Daoy (cell line): ENCODE measurements around the gene SLC12A3. TPM values are rescaled to one million over a fixed set of nuclear protein-coding genes. Genes with fewer than 3 reads are reported as not detected.

Experiments
- total RNA-seq: library from RNA; depleted of rRNA; stranded (reverse); fragments of >200 nt; shearing (Covaris generic); gene quantifications from 2 replicates; pipeline ENCODE4 v1.2.3, GENCODE V29; 2014; rRNA removed

The SLC12A3 gene
- total RNA-seq, 1 experiment from 2014 or later = not detected

Other genes with a start within 250 kb of the SLC12A3 start
- gene MT1E, start 239.4 kb upstream of the SLC12A3 start, total RNA-seq = 248 and 365 TPM in 2 replicates
- 0.74 and 7.4 TPM in 2 replicates for gene MT1M, start 232.5 kb upstream of the SLC12A3 start, total RNA-seq
- gene MT1A, start 226.5 kb upstream of the SLC12A3 start, total RNA-seq = not detected in 2 replicates
- not detected in 2 replicates for gene MT1B, start 213.3 kb upstream of the SLC12A3 start, total RNA-seq
- gene MT1F, start 207.2 kb upstream of the SLC12A3 start, total RNA-seq = 0.29 TPM in 1 of 2 replicates, not detected in the other
- gene MT1G, start 197.1 kb upstream of the SLC12A3 start, total RNA-seq = 8.2 and 16.3 TPM in 2 replicates
- not detected in 2 replicates for gene MT1H, start 195.4 kb upstream of the SLC12A3 start, total RNA-seq
- 70.4 and 106 TPM in 2 replicates for gene MT1X, start 182.7 kb upstream of the SLC12A3 start, total RNA-seq
- 91.9 and 120 TPM in 2 replicates for gene NUP93, start 135.1 kb upstream of the SLC12A3 start, total RNA-seq
- gene HERPUD1, start 66.9 kb downstream of the SLC12A3 start, total RNA-seq = 24.3 and 29.4 TPM in 2 replicates
- not detected in 2 replicates for gene CETP, start 96.7 kb downstream of the SLC12A3 start, total RNA-seq
- gene NLRC5, start 124.3 kb downstream of the SLC12A3 start, total RNA-seq = 6.5 and 9.0 TPM in 2 replicates
- gene CPNE2, start 227.4 kb downstream of the SLC12A3 start, total RNA-seq = 10.0 and 15.2 TPM in 2 replicates